ENCODE results near the gene RPS14.

The RPS14 gene

GRCh38 chr5:150404535-150404934, 45.0 kb downstream of the RPS14 start:
- no peak for ATAC-seq
- Mint-ChIP-seq H3K4me3 (no peak overlapping the region), H3K36me3 (peaks cover 99% of the 10 kb centered on the region), H3K9me3 (no peaks in the 10 kb centered on the region), H3K27ac (no peak overlapping the region), H3K4me1 (peaks cover 48% of the 10 kb centered on the region)
- no peak for DNase-seq (ENCODE audit: low spot score in 2 of 2)

GRCh38 chr5:150404121-150404520, 45.4 kb downstream of the RPS14 start:
- Mint-ChIP-seq H3K27ac (no peak overlapping the region), H3K36me3 (peaks cover 99% of the 10 kb centered on the region), H3K9me3 (no peaks in the 10 kb centered on the region), H3K4me3 (no peak overlapping the region), H3K4me1 (peaks cover 47% of the 10 kb centered on the region)
- no peak for ATAC-seq
- no peak for DNase-seq (ENCODE audit: low spot score in 2 of 2)

- Mint-ChIP-seq H3K27ac (no peak overlapping the region), H3K9me3 (no peaks in the 10 kb centered on the region), H3K4me1 (peaks cover 39% of the 10 kb centered on the region), H3K4me3 (no peak overlapping the region), H3K36me3 (peaks cover 99% of the 10 kb centered on the region)
- DNase-seq (ENCODE audit: low spot score in 2 of 2) (no peak), ATAC-seq (no peak)
Measured at GRCh38 chr5:150402901-150403342, 46.6 kb downstream of the RPS14 start.

- Mint-ChIP-seq H3K4me1 (peaks cover 39% of the 10 kb centered on the region), H3K4me3 (no peak overlapping the region), H3K36me3 (peaks cover 99% of the 10 kb centered on the region), H3K9me3 (no peaks in the 10 kb centered on the region), H3K27ac (peak overlapping the region; percentile 85)
- no peak for ATAC-seq
- no peak for DNase-seq (ENCODE audit: low spot score in 2 of 2)
Measured at GRCh38 chr5:150402229-150402773, 47.2 kb downstream of the RPS14 start.

- Mint-ChIP-seq H3K4me3 (no peak overlapping the region), H3K4me1 (peaks cover 33% of the 10 kb centered on the region), H3K9me3 (no peaks in the 10 kb centered on the region), H3K36me3 (peaks cover 99% of the 10 kb centered on the region), H3K27ac (peak overlapping the region; percentile 85)
- DNase-seq (ENCODE audit: low spot score in 2 of 2) (no peak), ATAC-seq (no peak)
Measured at GRCh38 chr5:150401376-150402228, 47.9 kb downstream of the RPS14 start.

DNA sequence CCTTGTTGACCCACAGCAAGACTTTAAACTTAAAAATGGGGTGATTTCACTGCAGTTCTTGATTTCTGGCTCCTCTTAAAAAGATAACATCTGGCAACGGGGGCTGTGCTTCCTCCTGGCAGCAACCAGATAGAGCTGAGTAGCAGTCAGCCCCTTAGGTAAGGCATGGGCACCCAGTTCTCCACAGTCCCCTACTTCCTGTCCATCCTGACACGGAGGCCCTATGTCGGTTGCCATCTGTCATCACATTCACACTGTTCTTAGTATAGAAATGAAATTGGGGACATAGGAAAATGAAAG, 48.5 kb downstream of the RPS14 start:
- ATAC-seq (no peak), DNase-seq (ENCODE audit: low spot score in 2 of 2) (no peak)
- H3K9me3 Mint-ChIP-seq = no peaks in the 10 kb centered on the region
- peak overlapping the region; percentile 85 for H3K27ac Mint-ChIP-seq
- peaks cover 34% of the 10 kb centered on the region for H3K4me1 Mint-ChIP-seq
- no peak overlapping the region for H3K4me3 Mint-ChIP-seq
- H3K36me3 Mint-ChIP-seq = peaks cover 99% of the 10 kb centered on the region

- Mint-ChIP-seq H3K4me3 (no peak overlapping the region), H3K4me1 (peaks cover 32% of the 10 kb centered on the region), H3K9me3 (no peaks in the 10 kb centered on the region), H3K27ac (peak overlapping the region; percentile 85), H3K36me3 (peaks cover 99% of the 10 kb centered on the region)
- no peak for ATAC-seq
- no peak for DNase-seq (ENCODE audit: low spot score in 2 of 2)
Measured at GRCh38 chr5:150400316-150401075, 49.0 kb downstream of the RPS14 start.

- H3K36me3 Mint-ChIP-seq = peaks cover 99% of the 10 kb centered on the region
- H3K4me1 Mint-ChIP-seq = peaks cover 32% of the 10 kb centered on the region
- DNase-seq (ENCODE audit: low spot score in 2 of 2) (no peak), ATAC-seq (peak; percentile 31)
- no peaks in the 10 kb centered on the region for H3K9me3 Mint-ChIP-seq
- H3K27ac Mint-ChIP-seq = peak overlapping the region; percentile 86
- H3K4me3 Mint-ChIP-seq = no peak overlapping the region
Measured at GRCh38 chr5:150399524-150400211, 49.9 kb downstream of the RPS14 start.

GRCh38 chr5:150398722-150399523, 50.6 kb downstream of the RPS14 start:
- H3K27ac Mint-ChIP-seq = peak overlapping the region; percentile 86
- ATAC-seq = peak; percentile 56
- peaks cover 32% of the 10 kb centered on the region for H3K4me1 Mint-ChIP-seq

GRCh38 chr5:150397782-150398721, 51.5 kb downstream of the RPS14 start:
- Mint-ChIP-seq H3K9me3 (no peaks in the 10 kb centered on the region), H3K4me1 (peaks cover 32% of the 10 kb centered on the region), H3K36me3 (peaks cover 100% of the 10 kb centered on the region), H3K4me3 (no peak overlapping the region), H3K27ac (peak overlapping the region; percentile 86)
- no peak for DNase-seq (ENCODE audit: low spot score in 2 of 2)
- ATAC-seq = no peak

More at GRCh38 chr5:150398722-150399523, 50.6 kb downstream of the RPS14 start:
- Mint-ChIP-seq H3K9me3 (no peaks in the 10 kb centered on the region), H3K36me3 (peaks cover 99% of the 10 kb centered on the region), H3K4me3 (no peak overlapping the region)
- DNase-seq (ENCODE audit: low spot score in 2 of 2) = no peak

- Mint-ChIP-seq H3K9me3 (no peaks in the 10 kb centered on the region), H3K27ac (peak overlapping the region; percentile 86), H3K36me3 (peaks cover 100% of the 10 kb centered on the region), H3K4me3 (no peak overlapping the region), H3K4me1 (peaks cover 27% of the 10 kb centered on the region)
- DNase-seq (ENCODE audit: low spot score in 2 of 2) (no peak), ATAC-seq (no peak)
Measured at GRCh38 chr5:150397146-150397781, 52.3 kb downstream of the RPS14 start.

DNA sequence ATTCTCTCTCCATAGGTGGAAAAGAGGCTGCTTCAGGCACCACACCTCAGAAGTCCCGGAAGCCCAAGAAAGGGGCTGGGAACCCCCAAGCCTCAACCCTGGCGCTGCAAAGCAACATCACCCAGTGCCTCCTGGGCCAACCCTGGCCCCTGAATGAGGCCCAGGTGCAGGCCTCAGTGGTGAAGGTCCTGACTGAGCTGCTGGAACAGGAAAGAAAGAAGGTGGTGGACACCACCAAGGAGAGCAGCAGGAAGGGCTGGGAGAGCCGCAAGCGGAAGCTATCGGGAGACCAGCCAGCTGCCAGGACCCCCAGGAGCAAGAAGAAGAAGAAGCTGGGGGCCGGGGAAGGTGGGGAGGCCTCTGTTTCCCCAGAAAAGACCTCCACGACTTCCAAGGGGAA, 53.3 kb downstream of the RPS14 start:
- peaks cover 21% of the 10 kb centered on the region for H3K4me1 Mint-ChIP-seq
- DNase-seq (ENCODE audit: low spot score in 2 of 2) (no peak), ATAC-seq (no peak)
- peaks cover 100% of the 10 kb centered on the region for H3K36me3 Mint-ChIP-seq
- H3K27ac Mint-ChIP-seq = peak overlapping the region; percentile 94
- H3K4me3 Mint-ChIP-seq = no peak overlapping the region
- H3K9me3 Mint-ChIP-seq = no peaks in the 10 kb centered on the region

DNA sequence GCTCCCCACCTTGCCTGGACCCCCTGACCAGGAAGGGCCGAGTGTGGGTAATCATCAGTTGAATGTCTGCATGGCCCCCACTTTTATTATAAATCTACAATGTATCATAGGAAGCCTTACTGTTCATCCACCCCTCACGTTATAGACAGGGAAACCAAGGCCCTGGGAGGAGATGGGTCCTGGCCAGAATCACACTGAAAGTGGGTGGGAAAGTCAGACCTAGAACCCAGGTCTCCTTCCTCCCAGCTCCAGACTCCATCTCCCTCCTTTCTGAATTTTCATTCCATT, 53.9 kb downstream of the RPS14 start:
- Mint-ChIP-seq H3K9me3 (no peaks in the 10 kb centered on the region), H3K27ac (peak overlapping the region; percentile 94), H3K4me3 (no peak overlapping the region), H3K4me1 (peaks cover 18% of the 10 kb centered on the region), H3K36me3 (peaks cover 100% of the 10 kb centered on the region)
- DNase-seq (ENCODE audit: low spot score in 2 of 2) (no peak), ATAC-seq (no peak)
